Endothelial cell (in vitro differentiated cells): ENCODE results near the gene SGSM2. TPM values are rescaled to one million over a fixed set of nuclear protein-coding genes. Genes with fewer than 3 reads are reported as not detected.

Experiments used
- DNase-seq: peaks from one replicate; pipeline ENCODE4 v3.0.0; 2021; ENCODE audit warnings: low spot score
- H3K27ac Mint-ChIP-seq: one replicate; pipeline ENCODE4 v1.8.0; 2021; ENCODE audit warnings: mixed read lengths, inconsistent platforms; ENCODE audit not compliant: unreplicated experiment
- H3K27me3 Mint-ChIP-seq: one replicate; pipeline ENCODE4 v1.8.0; 2021; ENCODE audit warnings: mild to moderate bottlenecking, moderate library complexity, mixed read lengths, inconsistent platforms; ENCODE audit not compliant: unreplicated experiment
- H3K36me3 Mint-ChIP-seq: one replicate; pipeline ENCODE4 v1.8.0; 2021; ENCODE audit warnings: mild to moderate bottlenecking, low read depth, mixed read lengths, inconsistent platforms; ENCODE audit not compliant: unreplicated experiment
- H3K4me1 Mint-ChIP-seq: one replicate; pipeline ENCODE4 v1.8.0; 2021; ENCODE audit warnings: mild to moderate bottlenecking, mixed read lengths, inconsistent platforms; ENCODE audit not compliant: unreplicated experiment
- H3K4me3 Mint-ChIP-seq: one replicate; pipeline ENCODE4 v1.8.0; 2021; ENCODE audit warnings: mild to moderate bottlenecking, mixed read lengths, inconsistent platforms; ENCODE audit not compliant: unreplicated experiment
- H3K9me3 Mint-ChIP-seq: one replicate; pipeline ENCODE4 v1.8.0; 2021; ENCODE audit warnings: mixed read lengths, inconsistent platforms; ENCODE audit not compliant: unreplicated experiment
- total RNA-seq: library from RNA; stranded (reverse); fragmentation: NEBNext Ultra II Directional; extraction: Animal tissue kit (Norgen Biotek cat#: 25700); gene quantifications from one replicate; pipeline ENCODE4 v1.2.1, GENCODE V29; 2021; ENCODE audit not compliant: unreplicated experiment
- TF ChIP-seq, protein P1 (sequence below): fragments of 200-600 bp; sonication (generic); IDR thresholded peaks from one replicate; pipeline ENCODE4 v1.5.0; 2021; ENCODE audit warnings: antibody characterized with exemption; ENCODE audit not compliant: unreplicated experiment

Gene SGSM2
- total RNA-seq, 1 donor from 2014 or later: 65.4 TPM

GRCh38 chr17:2394775-2395201 is 57.5 kb downstream of the SGSM2 start:
- no peak overlapping the region for H3K4me3 Mint-ChIP-seq
- peaks cover 38% of the 10 kb centered on the region for H3K4me1 Mint-ChIP-seq
- no peaks in the 10 kb centered on the region for H3K9me3 Mint-ChIP-seq

GRCh38 chr17:2395258-2396181 is 58.2 kb downstream of the SGSM2 start:
- peaks cover 14% of the 10 kb centered on the region for H3K36me3 Mint-ChIP-seq
- no peak for DNase-seq
- H3K27me3 Mint-ChIP-seq: peaks cover 36% of the 10 kb centered on the region
- H3K4me3 Mint-ChIP-seq: peak overlapping the region; percentile 89
- H3K9me3 Mint-ChIP-seq: no peaks in the 10 kb centered on the region
- H3K27ac Mint-ChIP-seq: peak overlapping the region; percentile 93
- H3K4me1 Mint-ChIP-seq: peaks cover 38% of the 10 kb centered on the region
- TF ChIP-seq, protein P1, sequence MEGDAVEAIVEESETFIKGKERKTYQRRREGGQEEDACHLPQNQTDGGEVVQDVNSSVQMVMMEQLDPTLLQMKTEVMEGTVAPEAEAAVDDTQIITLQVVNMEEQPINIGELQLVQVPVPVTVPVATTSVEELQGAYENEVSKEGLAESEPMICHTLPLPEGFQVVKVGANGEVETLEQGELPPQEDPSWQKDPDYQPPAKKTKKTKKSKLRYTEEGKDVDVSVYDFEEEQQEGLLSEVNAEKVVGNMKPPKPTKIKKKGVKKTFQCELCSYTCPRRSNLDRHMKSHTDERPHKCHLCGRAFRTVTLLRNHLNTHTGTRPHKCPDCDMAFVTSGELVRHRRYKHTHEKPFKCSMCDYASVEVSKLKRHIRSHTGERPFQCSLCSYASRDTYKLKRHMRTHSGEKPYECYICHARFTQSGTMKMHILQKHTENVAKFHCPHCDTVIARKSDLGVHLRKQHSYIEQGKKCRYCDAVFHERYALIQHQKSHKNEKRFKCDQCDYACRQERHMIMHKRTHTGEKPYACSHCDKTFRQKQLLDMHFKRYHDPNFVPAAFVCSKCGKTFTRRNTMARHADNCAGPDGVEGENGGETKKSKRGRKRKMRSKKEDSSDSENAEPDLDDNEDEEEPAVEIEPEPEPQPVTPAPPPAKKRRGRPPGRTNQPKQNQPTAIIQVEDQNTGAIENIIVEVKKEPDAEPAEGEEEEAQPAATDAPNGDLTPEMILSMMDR: no peak

More at GRCh38 chr17:2394775-2395201, 57.5 kb downstream of the SGSM2 start:
- Mint-ChIP-seq H3K27ac (peak overlapping the region; percentile 89), H3K36me3 (peaks cover 14% of the 10 kb centered on the region), H3K27me3 (peaks cover 40% of the 10 kb centered on the region)
- TF ChIP-seq, protein P1: no peak
- no peak for DNase-seq

DNA sequence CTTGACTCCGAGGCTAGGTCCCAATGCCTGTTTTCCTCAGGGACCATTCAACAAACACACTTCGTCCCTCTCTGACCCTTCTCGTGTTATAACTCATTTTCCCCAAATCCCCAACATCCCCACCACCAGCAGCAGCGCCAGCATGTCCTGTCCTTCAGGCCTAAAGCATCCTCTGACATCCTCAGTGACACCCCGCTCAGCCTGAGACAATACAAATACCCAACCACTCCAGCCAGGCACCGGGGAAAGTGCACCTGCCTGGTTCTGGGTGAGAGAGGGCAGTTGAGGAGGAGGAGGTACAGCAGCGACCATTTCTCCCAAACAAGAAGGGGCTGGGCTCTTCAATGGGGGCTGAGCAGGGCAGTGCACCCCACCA is 58.9 kb downstream of the SGSM2 start:
- Mint-ChIP-seq H3K9me3 (no peaks in the 10 kb centered on the region), H3K4me3 (peak overlapping the region; percentile 89), H3K27ac (peak overlapping the region; percentile 93), H3K27me3 (peaks cover 34% of the 10 kb centered on the region), H3K36me3 (peaks cover 14% of the 10 kb centered on the region), H3K4me1 (peaks cover 38% of the 10 kb centered on the region)
- TF ChIP-seq, protein P1: no peak
- no peak for DNase-seq

DNA sequence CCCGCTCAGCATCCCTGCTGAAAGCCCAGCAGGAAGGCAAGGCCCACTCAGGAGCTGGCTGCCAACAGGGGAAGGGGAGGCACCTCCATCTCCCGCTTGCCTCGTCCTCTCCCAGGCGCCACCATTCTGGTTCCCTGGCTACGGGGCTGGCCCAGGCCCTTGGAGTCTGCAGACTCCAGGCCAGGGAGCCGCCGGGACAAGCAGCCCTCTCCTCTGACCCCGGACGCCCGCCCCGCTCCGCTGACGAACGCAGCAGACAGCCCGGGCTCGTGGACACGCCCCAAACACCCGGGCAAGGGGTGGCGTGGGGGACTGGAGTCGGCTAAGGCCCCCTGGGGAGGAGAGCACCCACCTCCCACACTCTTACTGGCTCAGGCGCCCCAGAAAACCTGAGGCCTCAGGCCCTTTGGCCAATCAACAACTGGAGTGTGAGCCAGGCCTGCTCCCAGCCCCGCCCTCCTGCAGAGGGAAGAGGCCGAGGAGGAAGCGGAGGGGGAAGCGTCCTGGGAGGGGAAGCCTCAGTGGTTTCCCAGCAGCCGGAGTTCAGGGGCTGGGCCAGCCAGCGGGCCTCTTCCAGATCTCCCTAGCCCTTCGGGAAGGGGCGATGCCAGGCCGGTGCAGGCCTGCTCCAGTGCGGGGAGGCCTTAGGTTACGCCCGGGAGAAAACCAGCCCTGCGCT is 59.4 kb downstream of the SGSM2 start:
- Mint-ChIP-seq H3K4me3 (no peak overlapping the region), H3K36me3 (peaks cover 11% of the 10 kb centered on the region), H3K27ac (peak overlapping the region; percentile 83), H3K27me3 (peaks cover 33% of the 10 kb centered on the region), H3K4me1 (peaks cover 34% of the 10 kb centered on the region), H3K9me3 (no peaks in the 10 kb centered on the region)
- peak; percentile 80 for DNase-seq
- TF ChIP-seq, protein P1: no peak
